ENCODE results near the gene DPF3. TPM values are rescaled to one million over a fixed set of nuclear protein-coding genes. Genes with fewer than 3 reads are reported as not detected.

The DPF3 gene
- polyA plus RNA-seq, 4 donors = 4.4 to 6.0 (median 5.3) TPM

DNA sequence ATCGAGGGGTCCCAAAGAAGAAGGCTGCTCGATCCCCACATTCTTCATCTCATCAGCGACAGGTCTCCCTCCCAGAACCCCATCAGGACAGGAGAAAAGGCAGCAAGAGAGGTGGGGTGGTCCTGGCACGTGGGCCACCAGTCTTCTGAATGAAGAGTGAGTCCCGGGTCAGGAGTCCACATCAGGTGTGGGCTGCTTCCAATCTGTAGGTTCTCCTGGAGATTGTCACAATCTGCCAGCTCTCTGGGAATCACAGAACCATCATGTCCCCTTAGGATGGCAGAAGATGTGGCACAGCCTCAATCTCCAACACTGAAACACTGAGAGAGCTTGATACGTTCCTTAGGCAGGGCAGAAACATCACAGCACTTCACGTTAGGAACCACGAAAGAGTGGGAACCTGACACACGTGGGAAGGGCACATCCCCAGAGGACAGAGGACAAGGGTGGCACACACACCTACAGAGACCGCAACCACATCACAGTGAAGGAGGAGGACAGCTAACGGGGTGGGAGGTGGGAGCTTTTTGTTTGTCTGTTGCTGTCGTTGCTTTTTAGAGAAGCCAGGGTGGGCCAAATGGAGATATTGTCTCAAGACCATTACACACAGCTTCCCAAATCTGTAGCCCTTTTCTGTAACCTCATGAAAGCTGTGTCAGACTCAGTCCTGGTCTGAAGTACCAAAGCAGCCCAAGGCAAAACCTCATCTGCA, 284.5 kb downstream of the DPF3 start:
- no peak for DNase-seq (ENCODE audit: low read depth in 4 of 4, low spot score in 2 of 4)

DNA sequence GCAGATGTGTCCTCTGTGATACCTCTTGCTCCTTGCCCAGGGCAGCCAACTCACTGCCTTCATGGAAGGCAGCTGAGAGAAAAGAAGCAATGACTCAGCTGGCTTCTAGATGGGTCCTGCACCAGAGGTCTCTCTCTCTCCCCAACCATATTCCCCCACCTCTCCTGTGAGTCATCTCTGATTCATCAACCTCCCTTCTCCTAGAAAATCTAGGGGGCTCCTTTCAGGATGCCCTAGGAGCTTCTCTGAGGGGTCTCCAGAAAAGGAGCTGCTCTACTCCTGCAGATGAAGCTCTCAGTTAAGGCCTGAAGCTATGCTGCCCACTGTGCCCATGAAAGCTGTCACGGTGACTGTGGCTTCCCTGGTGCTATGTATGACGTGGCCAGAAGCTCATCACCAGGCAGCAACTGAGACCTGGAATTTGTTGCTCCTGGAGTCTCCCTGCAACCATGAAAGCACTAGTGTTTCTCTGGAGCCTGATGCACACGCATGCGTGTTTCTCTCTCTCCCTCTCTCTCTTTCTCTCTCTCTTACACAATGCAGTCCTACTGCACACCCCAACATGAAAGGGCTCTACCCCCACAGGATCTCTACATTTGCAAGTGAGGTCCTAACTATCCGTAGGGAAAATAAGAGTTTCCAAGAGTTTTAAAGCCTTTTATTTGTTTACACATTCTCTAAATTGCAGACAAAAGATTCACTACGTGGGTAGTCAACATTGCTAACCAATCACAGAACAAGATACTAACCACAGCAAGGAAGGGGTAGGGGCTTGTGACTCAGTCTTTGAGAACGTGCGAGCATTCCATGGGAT, 285.3 kb downstream of the DPF3 start:
- DNase-seq (ENCODE audit: low read depth in 4 of 4, low spot score in 2 of 4) = no peak

DNA sequence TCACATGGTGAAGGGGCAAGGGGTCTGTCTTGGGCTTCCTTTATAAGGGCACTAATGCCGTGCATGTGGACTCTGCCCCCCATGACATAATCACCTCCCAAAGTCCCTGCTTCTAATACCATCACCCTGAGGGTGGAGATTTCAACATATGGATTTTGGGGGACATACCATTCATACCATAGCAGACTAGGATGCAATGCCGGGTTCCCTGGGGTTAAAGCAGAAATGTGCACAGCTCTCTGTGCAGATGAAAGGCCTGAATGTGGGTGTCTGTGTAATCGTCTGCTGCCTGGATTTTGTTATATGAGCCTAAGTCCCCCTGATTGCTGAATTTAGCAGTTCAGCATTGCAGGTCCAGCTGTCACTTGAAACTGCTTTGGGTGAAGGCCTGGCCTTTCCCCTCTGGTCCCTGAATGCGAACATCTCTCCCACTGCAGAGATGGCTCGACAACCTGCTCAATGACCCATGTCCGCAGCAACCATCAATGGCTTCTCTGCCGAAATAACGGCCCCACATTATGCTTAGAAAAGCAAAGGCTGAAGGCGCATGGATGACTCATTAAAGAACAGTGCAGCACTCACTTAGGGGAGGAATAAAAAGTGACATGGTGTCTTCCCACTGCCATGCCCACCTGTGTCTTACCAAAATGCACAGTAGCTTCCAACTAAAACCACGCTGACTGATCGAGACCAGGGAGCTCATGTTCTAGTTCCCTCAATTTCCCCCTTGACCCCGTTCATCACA, 286.3 kb downstream of the DPF3 start:
- no peak for DNase-seq (ENCODE audit: low read depth in 4 of 4, low spot score in 2 of 4)

DNA sequence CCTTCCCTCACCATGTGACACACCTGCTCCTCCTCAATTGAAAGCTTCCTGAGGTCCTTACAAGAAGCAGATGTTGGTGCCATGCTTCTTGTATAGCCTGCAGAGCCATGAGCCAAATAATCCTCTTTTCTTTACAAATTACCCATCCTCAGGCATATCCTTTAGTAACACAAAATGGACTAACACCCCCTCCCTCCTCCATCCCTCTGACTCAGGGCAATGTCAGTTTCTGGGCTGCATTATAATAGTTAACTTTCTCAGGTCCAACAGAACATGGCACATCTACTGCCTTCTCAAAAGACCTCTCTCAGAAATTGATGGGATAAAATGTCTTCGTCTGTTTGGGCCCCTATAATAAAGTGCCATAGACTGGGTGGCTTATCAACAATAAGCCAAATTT, 287.0 kb downstream of the DPF3 start:
- DNase-seq (ENCODE audit: low read depth in 4 of 4, low spot score in 2 of 4) = no peak

DNA sequence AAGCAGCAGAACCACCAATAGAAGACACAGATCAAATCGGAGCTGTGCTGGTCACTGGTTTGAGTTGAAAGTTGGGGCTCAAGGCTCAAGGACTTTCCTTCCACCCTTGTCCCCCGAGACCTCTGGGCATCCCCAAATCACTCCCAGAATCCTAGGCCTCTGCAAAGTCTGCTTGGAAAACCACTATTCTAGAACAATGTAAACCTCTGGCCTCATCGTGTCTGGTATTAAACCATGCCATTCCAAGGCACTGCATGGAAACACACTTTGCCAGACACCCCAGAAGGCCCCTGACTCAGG, 288.0 kb downstream of the DPF3 start:
- no peak for DNase-seq (ENCODE audit: low read depth in 4 of 4, low spot score in 2 of 4)

DNA sequence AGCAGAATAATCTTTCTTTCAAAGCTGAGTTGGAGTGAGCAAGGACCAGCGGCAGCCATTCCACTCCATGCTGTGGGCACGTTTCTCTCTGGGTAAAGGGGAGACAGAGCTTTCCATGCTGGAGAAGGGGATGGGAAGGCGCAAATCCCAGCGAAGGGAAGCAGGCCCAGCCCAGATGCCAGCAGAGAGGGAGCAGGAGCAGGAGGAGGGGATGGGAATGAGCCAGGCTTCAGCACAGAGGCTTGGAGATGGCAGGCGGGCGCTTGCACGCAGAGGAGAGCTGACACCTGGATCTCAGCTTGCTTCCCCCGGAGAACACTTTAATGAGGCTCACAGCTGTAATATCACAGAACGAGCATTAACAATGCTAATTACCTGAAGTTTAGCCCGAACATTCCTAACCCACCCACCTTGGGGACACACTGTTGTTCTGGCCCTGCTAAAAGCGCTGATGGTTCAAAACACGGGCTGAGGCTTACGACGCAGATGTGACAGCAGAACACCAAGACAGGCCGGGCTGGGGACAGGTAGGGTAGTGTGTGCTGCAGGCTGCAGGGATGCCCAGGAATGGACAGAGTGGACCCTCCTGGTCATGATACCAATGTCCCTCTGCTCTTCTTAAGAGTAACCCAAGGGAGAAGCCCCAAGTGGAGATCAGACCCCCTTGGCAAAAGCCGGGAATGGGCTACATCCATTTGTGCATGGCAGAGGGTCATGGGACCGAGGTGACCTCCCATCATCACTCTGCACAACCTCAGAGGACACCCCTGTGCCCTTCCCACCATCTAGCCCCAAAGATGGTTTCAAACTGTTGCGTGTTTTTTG, 288.6 kb downstream of the DPF3 start:
- DNase-seq (ENCODE audit: low read depth in 4 of 4, low spot score in 2 of 4) = no peak

DNA sequence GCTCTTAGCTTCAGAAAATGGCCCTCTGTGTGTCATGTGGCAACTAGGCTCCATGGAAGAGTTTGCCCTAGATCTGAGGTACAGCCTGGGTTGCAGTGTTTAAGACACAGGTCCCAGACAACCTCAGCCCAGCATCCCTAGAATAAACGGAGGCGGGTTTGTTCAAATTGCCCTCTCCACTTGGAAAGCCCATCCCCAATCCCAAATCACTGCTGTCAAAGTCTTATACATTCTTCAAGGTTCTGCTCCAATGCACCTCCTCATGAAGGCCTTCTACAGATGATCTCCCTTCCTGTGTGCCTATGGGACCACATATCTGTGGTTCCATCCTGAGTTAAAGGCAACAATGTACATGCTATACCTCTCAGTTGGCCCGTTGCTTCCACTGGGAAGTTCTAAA, 289.8 kb downstream of the DPF3 start:
- DNase-seq (ENCODE audit: low read depth in 4 of 4, low spot score in 2 of 4) = no peak

DNA sequence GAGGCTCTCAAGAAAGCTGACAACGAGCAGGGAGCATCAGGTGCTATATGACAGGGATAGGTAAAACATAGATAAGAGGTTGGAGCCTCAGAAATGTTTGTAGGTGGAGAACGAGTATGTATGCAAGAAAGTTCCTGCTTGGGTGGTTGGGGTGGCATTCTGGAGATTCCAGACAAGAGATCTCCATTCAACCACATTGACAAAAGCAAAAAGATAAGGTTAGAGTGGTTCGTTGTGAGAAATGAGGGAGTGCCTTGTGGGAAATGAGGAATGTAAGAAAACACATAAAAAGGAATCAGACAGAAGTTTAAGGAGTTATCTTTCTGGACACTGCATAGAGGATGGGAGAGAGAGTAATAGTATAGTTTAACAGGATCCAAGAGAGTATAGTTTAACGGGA, 290.3 kb downstream of the DPF3 start:
- DNase-seq (ENCODE audit: low read depth in 4 of 4, low spot score in 2 of 4) = no peak

DNA sequence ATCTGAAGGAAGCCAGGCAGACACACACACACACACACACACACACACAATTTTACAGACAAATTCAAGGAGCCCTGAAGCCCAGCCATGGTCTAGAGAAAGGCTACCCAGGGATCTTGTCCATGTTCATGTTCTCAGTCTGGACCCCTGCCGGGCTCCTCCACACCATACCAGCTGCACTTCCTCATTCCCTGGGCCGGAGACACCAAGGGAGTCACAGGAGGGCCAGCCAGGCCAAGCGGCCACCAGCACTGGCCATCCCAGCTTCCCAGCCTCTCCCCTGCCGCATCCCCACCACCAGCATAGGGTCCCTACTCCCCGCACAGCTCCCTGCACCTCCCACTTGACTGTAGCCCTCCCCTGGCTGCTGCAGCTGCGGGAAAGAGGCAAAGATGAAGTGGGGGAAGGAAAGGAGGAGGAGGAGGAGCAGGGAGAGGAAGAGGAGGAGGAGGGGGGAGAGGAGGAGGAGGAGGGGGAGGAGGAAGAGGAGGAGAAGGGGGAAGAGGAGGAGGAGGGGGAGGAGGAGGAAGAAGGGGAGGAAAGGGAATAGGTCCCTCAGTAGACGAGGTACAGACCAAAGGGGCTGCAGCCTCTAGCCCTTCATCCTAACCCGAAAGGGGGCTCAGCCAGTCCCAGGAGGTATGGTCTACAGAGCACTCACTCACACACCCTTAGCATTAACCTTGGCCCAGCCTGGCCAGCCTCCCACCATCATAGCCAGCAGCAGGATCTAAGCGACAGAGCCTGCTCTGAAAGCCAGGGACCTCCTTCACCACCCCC, 293.2 kb downstream of the DPF3 start:
- DNase-seq (ENCODE audit: low read depth in 4 of 4, low spot score in 2 of 4) = no peak

DNA sequence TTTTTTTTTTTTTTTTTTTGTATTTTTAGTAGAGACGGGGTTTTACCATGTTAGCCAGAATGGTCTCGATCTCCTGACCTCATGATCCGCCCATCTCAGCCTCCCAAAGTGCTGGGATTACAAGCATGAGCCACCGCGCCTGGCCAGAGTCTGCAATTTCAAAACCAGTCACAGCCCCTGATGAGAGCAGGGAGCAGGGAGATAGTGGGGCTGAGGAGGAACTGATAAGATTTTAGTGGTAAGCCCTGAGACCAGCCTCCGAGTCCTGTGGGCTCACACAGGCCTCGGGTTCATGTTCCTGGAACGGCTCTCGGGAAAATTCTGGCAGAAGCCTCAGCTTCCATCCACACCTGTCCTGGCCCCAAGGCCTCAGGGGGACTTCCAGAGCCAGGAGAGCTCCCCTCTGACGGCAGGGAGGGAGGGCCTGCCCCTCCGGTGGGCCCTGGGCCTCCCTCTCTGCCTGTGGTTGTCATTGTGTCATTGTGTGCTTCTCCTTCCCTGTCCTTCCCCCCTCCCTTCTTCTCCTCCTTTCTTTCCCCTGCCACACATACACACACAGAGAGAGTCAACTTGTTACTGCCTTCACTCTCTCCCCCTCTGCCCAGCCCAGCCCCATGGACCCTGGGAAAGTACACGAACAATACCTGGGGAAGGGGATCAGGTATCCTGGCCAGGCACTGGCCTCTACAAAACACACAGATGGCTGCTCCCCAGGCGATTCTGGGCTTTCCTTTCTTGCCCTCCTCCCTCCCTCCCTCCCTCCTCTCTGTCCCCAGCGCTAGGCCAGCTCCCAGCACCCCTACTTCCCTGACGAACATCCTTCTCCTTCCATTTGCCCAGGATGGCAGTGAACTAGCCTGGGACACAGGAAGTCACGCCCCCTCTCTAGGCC, 294.1 kb downstream of the DPF3 start:
- no peak for DNase-seq (ENCODE audit: low read depth in 4 of 4, low spot score in 2 of 4)

DNA sequence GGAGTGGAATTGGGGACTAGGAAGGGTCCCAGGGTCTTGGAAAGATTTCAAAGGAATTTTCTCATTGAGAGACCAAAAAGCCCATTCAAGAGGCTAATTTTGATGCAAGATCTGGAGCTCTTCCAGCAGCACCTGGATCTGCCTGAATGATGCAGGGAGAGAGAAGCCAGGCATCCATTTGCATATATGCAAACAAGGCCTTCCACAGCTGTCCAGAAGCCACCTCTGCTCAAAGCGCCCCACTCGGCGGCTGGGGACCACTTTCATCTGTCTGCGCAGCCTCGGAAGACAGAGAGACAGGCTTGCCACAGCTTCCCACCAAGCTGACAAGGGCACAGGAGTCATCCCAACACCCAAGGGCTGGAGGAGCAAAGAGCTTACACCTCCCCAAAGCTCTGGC, 295.6 kb downstream of the DPF3 start:
- no peak for DNase-seq (ENCODE audit: low read depth in 4 of 4, low spot score in 2 of 4)

DNA sequence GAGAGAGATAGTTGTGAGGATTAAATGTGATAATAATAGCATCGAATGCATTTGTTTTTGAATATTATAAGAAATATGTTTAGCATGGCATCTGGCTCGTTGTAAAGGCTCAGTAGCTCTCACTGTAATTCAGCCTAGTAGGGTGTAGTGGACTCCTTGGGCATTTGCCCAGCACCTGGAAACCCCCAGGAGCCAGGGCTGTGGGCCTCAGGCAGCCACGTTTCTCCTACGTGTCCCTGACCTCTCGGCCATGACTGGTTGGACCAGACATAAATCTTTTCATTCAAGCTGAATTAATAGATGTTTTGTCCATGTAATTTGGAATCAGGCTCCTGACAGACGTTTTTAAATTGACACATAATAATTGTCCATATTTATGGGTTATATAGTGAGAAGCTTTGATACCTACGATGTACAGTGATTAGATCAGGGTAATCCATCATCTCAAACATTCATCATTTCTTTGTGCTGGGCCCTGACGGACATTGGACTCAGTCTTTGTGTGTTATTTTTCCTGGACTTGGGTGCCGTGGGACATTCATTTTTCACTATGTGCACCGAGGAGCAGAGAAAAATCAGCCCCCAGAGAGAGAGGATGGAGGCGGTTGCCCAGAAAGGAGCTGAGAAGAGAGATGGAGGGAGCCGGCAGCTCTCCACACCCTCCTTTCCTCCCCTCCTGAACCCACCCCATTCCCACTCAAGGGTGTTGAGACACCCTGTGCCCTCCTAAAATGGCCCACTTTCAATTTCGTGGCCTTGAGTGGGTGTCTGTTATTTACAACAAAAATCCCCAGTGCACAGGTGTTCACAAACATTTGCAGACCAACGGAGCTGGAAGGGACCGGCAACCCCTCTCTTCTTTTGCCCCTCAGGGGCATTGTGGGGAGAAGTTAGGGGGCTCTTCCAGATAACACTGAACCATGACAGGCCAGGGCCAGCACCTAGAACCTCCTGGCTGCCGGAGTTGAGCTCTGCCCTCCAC, 296.4 kb downstream of the DPF3 start:
- no peak for DNase-seq (ENCODE audit: low read depth in 4 of 4, low spot score in 2 of 4)

DNA sequence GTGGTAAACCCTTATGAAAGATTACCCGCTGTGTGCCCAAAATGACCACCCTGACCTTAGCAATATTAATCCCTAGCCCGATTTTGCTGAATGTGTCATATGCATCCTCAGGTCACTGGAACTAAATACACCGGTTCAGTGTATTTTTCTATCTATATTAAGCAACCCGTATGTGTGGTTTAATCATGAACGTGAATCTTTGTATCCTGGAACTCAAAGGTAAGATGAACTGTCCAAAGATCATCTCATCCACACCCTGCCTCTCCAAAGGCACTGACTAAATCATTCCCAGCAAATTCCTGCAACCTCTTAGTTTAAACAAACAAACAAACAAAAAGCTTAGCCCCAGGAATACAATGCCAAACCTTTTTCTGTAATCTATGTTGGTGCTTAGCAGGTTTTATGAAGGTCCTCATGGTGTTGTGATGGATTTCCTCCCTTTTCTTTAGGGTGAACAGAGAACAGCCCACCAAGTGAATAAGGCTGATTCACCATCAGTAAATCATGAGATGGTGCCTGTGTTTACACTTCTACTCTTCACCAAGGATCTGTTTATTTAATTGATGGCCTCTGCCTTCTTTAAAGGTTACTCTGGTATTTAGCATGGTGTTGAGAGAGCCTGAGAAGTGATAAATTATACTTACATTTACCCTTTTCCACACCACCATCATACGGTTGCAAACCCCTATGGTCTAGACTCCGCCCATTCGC, 298.6 kb downstream of the DPF3 start:
- DNase-seq (ENCODE audit: low read depth in 4 of 4, low spot score in 2 of 4) = no peak

DNA sequence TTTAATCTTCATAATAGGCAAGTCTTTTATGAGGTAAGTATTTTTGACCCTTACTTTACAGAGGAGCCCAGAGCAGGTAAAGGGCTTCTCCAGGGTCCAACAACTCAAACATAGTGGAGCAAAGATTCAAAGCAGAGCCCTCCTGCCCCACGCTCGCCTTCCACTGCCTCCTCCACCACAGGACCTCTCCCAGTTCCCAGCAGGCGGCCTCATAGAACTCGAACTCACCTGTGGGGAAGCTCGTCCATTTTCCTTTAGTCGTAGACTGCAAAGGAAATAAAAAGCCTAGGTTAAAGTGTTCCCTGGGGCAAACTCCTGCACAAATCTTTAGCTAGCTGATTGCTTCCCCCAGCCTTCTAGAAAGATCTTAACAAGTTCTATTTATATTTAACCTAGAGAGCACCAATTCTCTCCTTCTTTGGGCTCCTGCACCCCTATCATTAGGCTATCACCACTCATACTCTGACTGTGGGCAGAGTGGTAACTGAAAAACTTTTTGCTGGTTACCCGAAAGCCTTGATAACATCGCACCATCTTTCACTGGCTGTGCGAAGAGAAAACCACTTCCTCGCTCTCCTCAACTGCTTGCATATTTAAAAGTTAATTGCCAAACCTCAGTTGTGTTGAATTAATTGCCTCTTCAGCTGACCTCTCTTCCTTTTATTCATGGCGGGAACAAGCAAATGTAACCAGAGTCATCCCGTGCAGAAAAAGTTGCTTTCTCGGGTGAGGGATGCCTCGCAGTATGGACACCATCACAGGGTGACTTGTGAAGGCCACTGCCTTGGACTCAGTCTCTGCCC, 299.6 kb downstream of the DPF3 start:
- DNase-seq (ENCODE audit: low read depth in 4 of 4, low spot score in 2 of 4) = no peak

DNA sequence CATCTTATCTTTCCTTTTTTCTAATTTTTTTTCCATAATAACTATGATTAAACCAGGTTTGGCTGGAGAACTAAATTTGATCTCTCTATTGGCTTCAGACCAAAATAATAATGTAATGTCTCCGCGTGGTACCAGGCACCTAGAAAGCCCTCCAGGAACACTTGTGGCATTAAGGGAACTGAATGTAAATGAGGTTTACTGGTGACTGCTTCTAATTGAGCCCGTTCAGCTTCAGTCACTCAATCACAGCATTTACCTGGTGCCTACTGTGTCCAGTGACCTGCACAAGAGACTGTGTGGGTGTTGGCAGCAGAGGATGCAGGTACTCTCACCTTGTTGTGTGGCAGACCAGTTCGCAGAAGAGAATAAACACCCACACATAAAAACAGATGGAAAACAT, 302.5 kb downstream of the DPF3 start:
- no peak for DNase-seq (ENCODE audit: low read depth in 4 of 4, low spot score in 2 of 4)

DNA sequence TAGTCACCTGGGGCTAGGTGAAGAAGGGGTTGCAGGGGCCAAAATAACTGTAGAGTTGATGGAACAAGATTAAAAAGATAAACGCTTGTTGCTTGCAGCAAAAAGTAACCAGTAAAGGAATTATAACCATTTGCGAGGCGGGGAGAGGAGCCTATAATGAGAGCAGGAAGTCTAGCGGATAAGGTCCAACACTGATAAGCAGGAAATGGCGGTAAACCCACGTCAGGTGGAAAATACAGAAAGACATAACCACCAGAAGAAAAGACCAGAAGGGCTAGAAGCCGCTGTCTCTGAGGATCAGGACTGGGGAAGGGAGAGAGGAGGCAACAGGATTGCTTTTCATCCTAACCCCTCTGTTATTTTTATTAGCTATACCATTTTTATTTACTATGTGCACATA, 303.3 kb downstream of the DPF3 start:
- DNase-seq (ENCODE audit: low read depth in 4 of 4, low spot score in 2 of 4) = no peak
